ENCODE results near the gene NCK2. TPM values are rescaled to one million over a fixed set of nuclear protein-coding genes. Genes with fewer than 3 reads are reported as not detected.

Gene NCK2
- total RNA-seq, 1 experiment from 2014 or later = 26.7 TPM

- intact Hi-C loops (cut with micrococcal nuclease) = no loop called here
- POLR2A ChIA-PET = no interaction called here
- TF ChIP-seq ELF1 (IDR thresholded peaks at IDR 0.05; ENCODE audit: borderline replicate concordance, low read depth) (no peak), ZNF274 (IDR thresholded peaks at IDR 0.05; ENCODE audit: low read depth, low read length) (no peak), CEBPB (IDR thresholded peaks at IDR 0.05; ENCODE audit: low read depth) (no peak), FOSL1 (IDR thresholded peaks at IDR 0.05; ENCODE audit: low read depth) (no peak), REST (IDR thresholded peaks at IDR 0.05; ENCODE audit: low read depth) (no peak), EGR1 (IDR thresholded peaks at IDR 0.05; ENCODE audit: low read depth) (no peak), YY1 (IDR thresholded peaks at IDR 0.05; ENCODE audit: extremely low read depth, insufficient replicate concordance, low read depth, low read length) (no peak)
- Histone ChIP-seq H3K79me2 (ENCODE audit: insufficient read depth, low read length) (peaks cover 34% of the 10 kb centered on the region), H3K4me1 (ENCODE audit: control insufficient read depth in 1 of 2, insufficient read depth in 2 of 2, low read length in 2 of 2) (no peaks in the 10 kb centered on the region), H2AFZ (ENCODE audit: low read depth, low read length, poor library complexity, severe bottlenecking) (no peak overlapping the region), H3K9me2 (ENCODE audit: insufficient read depth) (no peaks in the 10 kb centered on the region), H3K27me3 (ENCODE audit: insufficient read depth, low read length) (no peaks in the 10 kb centered on the region), H3K36me3 (ENCODE audit: control insufficient read depth in 1 of 2, insufficient read depth in 2 of 2, low read length in 2 of 2) (no peaks in the 10 kb centered on the region), H3K4me3 (replicated peaks in 1 of 2; ENCODE audit: low read depth in 1 of 2, low read length in 2 of 2) (no peak overlapping the region), H3K9ac (ENCODE audit: low read length) (no peak overlapping the region), H3K27ac (ENCODE audit: low read depth, low read length) (no peak overlapping the region), H4K20me1 (ENCODE audit: insufficient read depth) (no peaks in the 10 kb centered on the region), H3K9me3 (ENCODE audit: control insufficient read depth in 1 of 2, insufficient read depth in 1 of 2, low read depth in 1 of 2, low read length in 2 of 2) (no peaks in the 10 kb centered on the region), H3K4me2 (ENCODE audit: low read length) (no peak overlapping the region)
- no peak for ATAC-seq
- CTCF ChIA-PET = no interaction called here
- no TSS peak for BruUV-seq (replicated peaks)
- no peak for DNase-seq (ENCODE audit: low read depth, low spot score)
- RAD21 ChIA-PET (ENCODE audit: low non-redundant PET in 1 of 2, low total read pairs in 2 of 2, uncharacterized antibody in 2 of 2, unreplicated experiment in 2 of 2) = no interaction called here
Observed at GRCh38 chr2:105801961-105802360, 57.2 kb downstream of the NCK2 start.

- ChIA-PET POLR2A (interaction anchor here (0.6 kb wide), 1 partner anchor 11 kb away, joined by 3 read pairs; no protein-coding TSS in a partner anchor), CTCF (no interaction called here)
Observed at GRCh38 chr2:105802587-105802986, 57.9 kb downstream of the NCK2 start.

More at GRCh38 chr2:105802587-105802986, 57.9 kb downstream of the NCK2 start:
- Histone ChIP-seq H3K9me3 (ENCODE audit: control insufficient read depth in 1 of 2, insufficient read depth in 1 of 2, low read depth in 1 of 2, low read length in 2 of 2) (no peaks in the 10 kb centered on the region), H3K4me2 (ENCODE audit: low read length) (no peak overlapping the region), H3K4me1 (ENCODE audit: control insufficient read depth in 1 of 2, insufficient read depth in 2 of 2, low read length in 2 of 2) (no peaks in the 10 kb centered on the region), H3K9me2 (ENCODE audit: insufficient read depth) (no peaks in the 10 kb centered on the region), H3K27ac (ENCODE audit: low read depth, low read length) (no peak overlapping the region), H3K27me3 (ENCODE audit: insufficient read depth, low read length) (no peaks in the 10 kb centered on the region), H2AFZ (ENCODE audit: low read depth, low read length, poor library complexity, severe bottlenecking) (no peak overlapping the region), H3K36me3 (ENCODE audit: control insufficient read depth in 1 of 2, insufficient read depth in 2 of 2, low read length in 2 of 2) (no peaks in the 10 kb centered on the region), H3K79me2 (ENCODE audit: insufficient read depth, low read length) (peaks cover 28% of the 10 kb centered on the region), H3K4me3 (replicated peaks in 1 of 2; ENCODE audit: low read depth in 1 of 2, low read length in 2 of 2) (no peak overlapping the region), H3K9ac (ENCODE audit: low read length) (no peak overlapping the region), H4K20me1 (ENCODE audit: insufficient read depth) (no peaks in the 10 kb centered on the region)
- RAD21 ChIA-PET (ENCODE audit: low non-redundant PET in 1 of 2, low total read pairs in 2 of 2, uncharacterized antibody in 2 of 2, unreplicated experiment in 2 of 2) = no interaction called here
- intact Hi-C loops (cut with micrococcal nuclease) = no loop called here
- no TSS peak for BruUV-seq (replicated peaks)
- TF ChIP-seq FOSL1 (IDR thresholded peaks at IDR 0.05; ENCODE audit: low read depth) (no peak), EZH2 (IDR thresholded peaks at IDR 0.05) (no peak), SIN3A (IDR thresholded peaks at IDR 0.05; ENCODE audit: low read depth) (no peak), JUND (IDR thresholded peaks at IDR 0.05) (no peak)
- DNase-seq (ENCODE audit: low read depth, low spot score) = no peak
- no peak for ATAC-seq
